ENCODE data around the gene FAM107B. TPM values are rescaled to one million over a fixed set of nuclear protein-coding genes. Genes with fewer than 3 reads are reported as not detected.

Gene FAM107B
- total and polyA plus RNA-seq, 4 donors = 24.9 to 58.1 (median 30.9) TPM

DNA sequence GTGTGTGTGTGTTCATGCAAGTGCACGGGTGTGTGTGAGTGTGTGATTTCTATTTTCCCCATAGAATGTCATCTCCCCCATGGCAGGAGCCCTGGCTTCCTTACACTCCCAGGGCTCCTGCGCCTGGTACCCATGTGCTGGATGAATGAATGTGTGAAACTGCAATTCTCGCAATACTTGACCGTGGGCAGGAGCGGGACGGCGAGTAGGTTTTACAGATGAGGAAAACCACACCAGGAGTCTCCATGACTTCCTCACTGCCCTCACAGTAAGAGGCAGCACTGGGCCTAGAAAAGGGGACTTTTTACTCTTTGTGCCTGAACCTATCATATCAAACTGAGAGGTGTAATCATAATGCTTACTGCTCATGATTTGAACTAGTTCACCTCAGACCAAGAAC lies 276.4 kb downstream of the FAM107B start:
- H3K4me1 ChIP-seq (ENCODE audit: control insufficient read depth in 4 of 4, insufficient read depth in 4 of 4, low read length in 3 of 4) = no peaks in the 10 kb centered on the region
- no peaks in the 10 kb centered on the region for H3K9me3 ChIP-seq (ENCODE audit: control insufficient read depth in 4 of 4, low read length in 3 of 4)
- H3K27ac ChIP-seq (ENCODE audit: low read depth in 1 of 2, low read length in 2 of 2) = no peak overlapping the region
- H3K9ac ChIP-seq (ENCODE audit: low read depth in 1 of 2, low read length in 2 of 2) = no peak overlapping the region
- TF ChIP-seq GABPA (IDR thresholded peaks at IDR 0.05 in 1 of 2, conservative IDR thresholded peaks at IDR 0.05 in 1 of 2) (no peak), FOXA1 (IDR thresholded peaks at IDR 0.05) (no peak), JUND (IDR thresholded peaks at IDR 0.05) (no peak), HNF4G (IDR thresholded peaks at IDR 0.05) (no peak), ZBTB33 (IDR thresholded peaks at IDR 0.05) (no peak), EGR1 (IDR thresholded peaks at IDR 0.05; ENCODE audit: low read depth in 2 of 2) (no peak), TAF1 (conservative IDR thresholded peaks at IDR 0.05) (no peak), NR2F2 (IDR thresholded peaks at IDR 0.05) (no peak), MAX (IDR thresholded peaks at IDR 0.05) (no peak), RAD21 (IDR thresholded peaks at IDR 0.05) (no peak), FOXA2 (IDR thresholded peaks at IDR 0.05) (no peak)
- TF ChIP-seq, protein P1, sequence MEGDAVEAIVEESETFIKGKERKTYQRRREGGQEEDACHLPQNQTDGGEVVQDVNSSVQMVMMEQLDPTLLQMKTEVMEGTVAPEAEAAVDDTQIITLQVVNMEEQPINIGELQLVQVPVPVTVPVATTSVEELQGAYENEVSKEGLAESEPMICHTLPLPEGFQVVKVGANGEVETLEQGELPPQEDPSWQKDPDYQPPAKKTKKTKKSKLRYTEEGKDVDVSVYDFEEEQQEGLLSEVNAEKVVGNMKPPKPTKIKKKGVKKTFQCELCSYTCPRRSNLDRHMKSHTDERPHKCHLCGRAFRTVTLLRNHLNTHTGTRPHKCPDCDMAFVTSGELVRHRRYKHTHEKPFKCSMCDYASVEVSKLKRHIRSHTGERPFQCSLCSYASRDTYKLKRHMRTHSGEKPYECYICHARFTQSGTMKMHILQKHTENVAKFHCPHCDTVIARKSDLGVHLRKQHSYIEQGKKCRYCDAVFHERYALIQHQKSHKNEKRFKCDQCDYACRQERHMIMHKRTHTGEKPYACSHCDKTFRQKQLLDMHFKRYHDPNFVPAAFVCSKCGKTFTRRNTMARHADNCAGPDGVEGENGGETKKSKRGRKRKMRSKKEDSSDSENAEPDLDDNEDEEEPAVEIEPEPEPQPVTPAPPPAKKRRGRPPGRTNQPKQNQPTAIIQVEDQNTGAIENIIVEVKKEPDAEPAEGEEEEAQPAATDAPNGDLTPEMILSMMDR (IDR thresholded peaks at IDR 0.05; ENCODE audit: low read depth, low read length, missing input control) = no peak
- TF ChIP-seq, protein P2, sequence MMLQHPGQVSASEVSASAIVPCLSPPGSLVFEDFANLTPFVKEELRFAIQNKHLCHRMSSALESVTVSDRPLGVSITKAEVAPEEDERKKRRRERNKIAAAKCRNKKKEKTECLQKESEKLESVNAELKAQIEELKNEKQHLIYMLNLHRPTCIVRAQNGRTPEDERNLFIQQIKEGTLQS (IDR thresholded peaks at IDR 0.05) = no peak
- TF ChIP-seq, protein P3, sequence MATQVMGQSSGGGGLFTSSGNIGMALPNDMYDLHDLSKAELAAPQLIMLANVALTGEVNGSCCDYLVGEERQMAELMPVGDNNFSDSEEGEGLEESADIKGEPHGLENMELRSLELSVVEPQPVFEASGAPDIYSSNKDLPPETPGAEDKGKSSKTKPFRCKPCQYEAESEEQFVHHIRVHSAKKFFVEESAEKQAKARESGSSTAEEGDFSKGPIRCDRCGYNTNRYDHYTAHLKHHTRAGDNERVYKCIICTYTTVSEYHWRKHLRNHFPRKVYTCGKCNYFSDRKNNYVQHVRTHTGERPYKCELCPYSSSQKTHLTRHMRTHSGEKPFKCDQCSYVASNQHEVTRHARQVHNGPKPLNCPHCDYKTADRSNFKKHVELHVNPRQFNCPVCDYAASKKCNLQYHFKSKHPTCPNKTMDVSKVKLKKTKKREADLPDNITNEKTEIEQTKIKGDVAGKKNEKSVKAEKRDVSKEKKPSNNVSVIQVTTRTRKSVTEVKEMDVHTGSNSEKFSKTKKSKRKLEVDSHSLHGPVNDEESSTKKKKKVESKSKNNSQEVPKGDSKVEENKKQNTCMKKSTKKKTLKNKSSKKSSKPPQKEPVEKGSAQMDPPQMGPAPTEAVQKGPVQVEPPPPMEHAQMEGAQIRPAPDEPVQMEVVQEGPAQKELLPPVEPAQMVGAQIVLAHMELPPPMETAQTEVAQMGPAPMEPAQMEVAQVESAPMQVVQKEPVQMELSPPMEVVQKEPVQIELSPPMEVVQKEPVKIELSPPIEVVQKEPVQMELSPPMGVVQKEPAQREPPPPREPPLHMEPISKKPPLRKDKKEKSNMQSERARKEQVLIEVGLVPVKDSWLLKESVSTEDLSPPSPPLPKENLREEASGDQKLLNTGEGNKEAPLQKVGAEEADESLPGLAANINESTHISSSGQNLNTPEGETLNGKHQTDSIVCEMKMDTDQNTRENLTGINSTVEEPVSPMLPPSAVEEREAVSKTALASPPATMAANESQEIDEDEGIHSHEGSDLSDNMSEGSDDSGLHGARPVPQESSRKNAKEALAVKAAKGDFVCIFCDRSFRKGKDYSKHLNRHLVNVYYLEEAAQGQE (IDR thresholded peaks at IDR 0.05) = no peak
- 89% methylated on average over 7 of the region's 7 CpGs for WGBS
- H3K36me3 ChIP-seq (ENCODE audit: control insufficient read depth in 4 of 4, insufficient read depth in 3 of 4, low read depth in 1 of 4, low read length in 3 of 4) = no peaks in the 10 kb centered on the region
- no peak for DNase-seq (ENCODE audit: low spot score)
- H3K27me3 ChIP-seq (ENCODE audit: control insufficient read depth in 4 of 4, insufficient read depth in 4 of 4, low read length in 3 of 4) = no peaks in the 10 kb centered on the region
- H3K4me3 ChIP-seq (ENCODE audit: low read depth in 1 of 3, low read length in 3 of 3) = no peak overlapping the region

GRCh38 chr10:14491811-14492210 lies 282.9 kb downstream of the FAM107B start:
- DNase-seq (ENCODE audit: low spot score) = no peak
- Histone ChIP-seq H3K27ac (ENCODE audit: low read depth in 1 of 2, low read length in 2 of 2) (no peak overlapping the region), H3K4me3 (ENCODE audit: low read depth in 1 of 3, low read length in 3 of 3) (no peak overlapping the region), H3K27me3 (ENCODE audit: control insufficient read depth in 4 of 4, insufficient read depth in 4 of 4, low read length in 3 of 4) (no peaks in the 10 kb centered on the region), H3K9ac (ENCODE audit: low read depth in 1 of 2, low read length in 2 of 2) (no peak overlapping the region), H3K36me3 (ENCODE audit: control insufficient read depth in 4 of 4, insufficient read depth in 3 of 4, low read depth in 1 of 4, low read length in 3 of 4) (no peaks in the 10 kb centered on the region), H3K4me1 (ENCODE audit: control insufficient read depth in 4 of 4, insufficient read depth in 4 of 4, low read length in 3 of 4) (no peaks in the 10 kb centered on the region), H3K9me3 (ENCODE audit: control insufficient read depth in 4 of 4, low read length in 3 of 4) (no peaks in the 10 kb centered on the region)
- 70% methylated on average over 5 of the region's 5 CpGs for WGBS
- TF ChIP-seq NR2F2 (IDR thresholded peaks at IDR 0.05) (no peak), RXRA (IDR thresholded peaks at IDR 0.05) (no peak), YY1 (IDR thresholded peaks at IDR 0.05) (no peak), JUND (IDR thresholded peaks at IDR 0.05) (no peak)
- TF ChIP-seq, protein P3 (IDR thresholded peaks at IDR 0.05) = no peak
- TF ChIP-seq, protein P1 (IDR thresholded peaks at IDR 0.05; ENCODE audit: low read depth, low read length, missing input control) = no peak
